A673 (cell line): ENCODE data around the gene CFHR1. TPM values are rescaled to one million over a fixed set of nuclear protein-coding genes. Genes with fewer than 3 reads are reported as not detected.
"Not testable (repeated sequence)": the region's sequence is repeated elsewhere in the genome, so short reads cannot be mapped to it uniquely, and the experiment has no call there.

Source experiments
- Bru-seq: library from RNA; stranded (reverse); fragments of 400-500 nt; gene quantifications from one replicate; lab custom pipeline; 2021; lab: Mats Ljungman, UMichigan
- BruChase-seq, 2 experiments: library from RNA; stranded (reverse); fragments of 400-500 nt; gene quantifications; one replicate each; lab custom pipeline; 2021; lab: Mats Ljungman, UMichigan
- BruUV-seq: library from RNA; stranded (reverse); fragments of 400-500 nt; replicated peaks from 2 replicates; lab custom pipeline; 2021; lab: Mats Ljungman, UMichigan
- CTCF ChIA-PET: fragments of 300-600 bp; sonication (Branson Sonifier 250); formaldehyde crosslinking; loops from one replicate; lab custom pipeline; 2022; ENCODE audit warnings: antibody characterized with exemption; lab: Charles Lee
- POLR2A ChIA-PET: fragments of 300-600 bp; sonication (Branson Sonifier 250); formaldehyde crosslinking; loops from one replicate; lab custom pipeline; 2022; ENCODE audit warnings: antibody characterized with exemption; ENCODE audit not compliant: low non-redundant PET; lab: Charles Lee
- DNase-seq: peaks from one replicate; pipeline ENCODE4 v3.0.0-alpha.2; 2015; ENCODE audit warnings: low spot score
- H3K27ac ChIP-seq: fragments of 200-600 bp; sonication (generic); 2 replicates; pipeline ENCODE4 v1.5.1; 2016; ENCODE audit warnings: mixed run types, low read depth, mild to moderate bottlenecking, mixed read lengths, antibody characterized with exemption, low read length; ENCODE audit not compliant: poor library complexity, severe bottlenecking
- H3K27me3 ChIP-seq: fragments of 200-600 bp; sonication (generic); replicated peaks from 2 replicates; pipeline ENCODE4 v1.6.1; 2017; ENCODE audit warnings: mixed run types, low read depth, mild to moderate bottlenecking, mixed read lengths, antibody characterized with exemption, low read length; ENCODE audit not compliant: insufficient read depth, poor library complexity
- H3K36me3 ChIP-seq: fragments of 200-600 bp; sonication (generic); 2 replicates; pipeline ENCODE4 v1.6.1; 2016; ENCODE audit warnings: mixed run types, mild to moderate bottlenecking, mixed read lengths, antibody characterized with exemption, low read length; ENCODE audit not compliant: insufficient read depth, poor library complexity, severe bottlenecking
- H3K4me1 ChIP-seq: fragments of 200-600 bp; sonication (generic); 2 replicates; pipeline ENCODE4 v1.6.1; 2017; ENCODE audit warnings: mixed run types, mild to moderate bottlenecking, mixed read lengths, antibody characterized with exemption, low read length; ENCODE audit not compliant: insufficient read depth, poor library complexity, severe bottlenecking
- H3K4me3 ChIP-seq: fragments of 200-600 bp; sonication (generic); 2 replicates; pipeline ENCODE4 v1.5.1; 2016; ENCODE audit warnings: low read depth, mixed run types, mild to moderate bottlenecking, mixed read lengths, low read length; ENCODE audit not compliant: poor library complexity, severe bottlenecking
- H3K9me3 ChIP-seq: fragments of 200-600 bp; sonication (generic); 2 replicates; pipeline ENCODE4 v1.6.1; 2016; ENCODE audit warnings: mixed run types, low read depth, mild to moderate bottlenecking, mixed read lengths, antibody characterized with exemption, low read length; ENCODE audit not compliant: poor library complexity, severe bottlenecking
- CTCF ChIP-seq: fragments of 300-800, 200-600 bp; sonication (generic); conservative IDR thresholded peaks from 2 replicates; pipeline ENCODE4 v1.5.1; 2017; ENCODE audit warnings: low read depth, mild to moderate bottlenecking, antibody characterized with exemption, low read length, moderate library complexity, mixed read lengths
- EZH2 ChIP-seq: fragments of 200-600 bp; sonication (generic); IDR thresholded peaks from 2 replicates; pipeline ENCODE4 v1.6.1; 2017; ENCODE audit warnings: borderline replicate concordance, low read depth, mild to moderate bottlenecking, mixed read lengths, antibody characterized with exemption, low read length; ENCODE audit not compliant: poor library complexity, severe bottlenecking
- intact Hi-C: fragments of 100-400 bp; cut with micrococcal nuclease; formaldehyde crosslinking; loops from one replicate; pipeline ENCODE4 v1.10.0; 2022; ENCODE audit not compliant: unreplicated experiment
- long read RNA-seq: library from polyadenylated mRNA; stranded (forward); transcript quantifications from one replicate; pipeline ENCODE4 v2.0.0, GENCODE V29; 2022
- total RNA-seq: library from RNA; stranded (reverse); gene quantifications from 2 replicates; pipeline ENCODE4 v1.2.3, GENCODE V29; 2021

CFHR1 gene
- total RNA-seq (not detected in 2 replicates), Bru-seq, nascent RNA (not detected), BruChase-seq, experiment 1, labeled RNA remaining after a 2-hour chase (not detected), BruChase-seq, experiment 2, labeled RNA remaining after a 6-hour chase (not detected)
- long read RNA-seq, result 0 reads

- DNase-seq, intact Hi-C loops, BruUV-seq, H3K36me3 ChIP-seq, H3K27me3 ChIP-seq, H3K4me1 ChIP-seq, POLR2A ChIA-PET, H3K9me3 ChIP-seq, CTCF ChIA-PET, H3K4me3 ChIP-seq, H3K27ac ChIP-seq: not testable (repeated sequence)
Observed at GRCh38 chr1:196819531-196819930, at the start of gene CFHR1. CFHR1 (plus strand) TSS chr1:196819731; CDS start chr1:196819845, 114 bp downstream.

- CTCF ChIA-PET, intact Hi-C loops, POLR2A ChIA-PET, BruUV-seq, DNase-seq, H3K36me3 ChIP-seq, H3K27ac ChIP-seq, H3K27me3 ChIP-seq, H3K9me3 ChIP-seq, H3K4me1 ChIP-seq, H3K4me3 ChIP-seq: not testable (repeated sequence)
Observed at GRCh38 chr1:196769823-196770222, 49.7 kb upstream of the CFHR1 start.

- intact Hi-C loops, result no loop called here
- TF ChIP-seq CTCF, result no peak
- TF ChIP-seq EZH2, result no peak
- Histone ChIP-seq H3K4me1 (no peaks in the 10 kb centered on the region), H3K27me3 (no peaks in the 10 kb centered on the region), H3K36me3 (no peaks in the 10 kb centered on the region), H3K4me3 (no peak overlapping the region), H3K27ac (no peak overlapping the region), H3K9me3 (no peaks in the 10 kb centered on the region)
- DNase-seq, result no peak
- no TSS peak for BruUV-seq
- POLR2A ChIA-PET, result no interaction called here
- CTCF ChIA-PET, result no interaction called here
Observed at GRCh38 chr1:196773713-196774112, 45.8 kb upstream of the CFHR1 start.

- no TSS peak for BruUV-seq
- Histone ChIP-seq H3K27me3 (no peaks in the 10 kb centered on the region), H3K4me3 (no peak overlapping the region), H3K9me3 (no peaks in the 10 kb centered on the region), H3K4me1 (no peaks in the 10 kb centered on the region), H3K36me3 (no peaks in the 10 kb centered on the region), H3K27ac (no peak overlapping the region)
- intact Hi-C loops, result no loop called here
- DNase-seq, result no peak
- ChIA-PET POLR2A (no interaction called here), CTCF (no interaction called here)
- TF ChIP-seq EZH2 (no peak), CTCF (no peak)
Observed at GRCh38 chr1:196774175-196774574, 45.4 kb upstream of the CFHR1 start.
